ENCODE data around the gene TFR2.

GRCh38 chr7:100689230-100690135 is 48.1 kb upstream of the TFR2 start:
- TF ChIP-seq CTCF (IDR thresholded peaks at IDR 0.05) (no peak), POLR2A (IDR thresholded peaks at IDR 0.05) (no peak)
